PC-9 (cell line): ENCODE measurements around the gene RACK1. TPM values are rescaled to one million over a fixed set of nuclear protein-coding genes. Genes with fewer than 3 reads are reported as not detected.
A peak's percentile ranks its signal among the peaks of the same experiment; 100 is the strongest.

Experiments
- BruUV-seq: library from RNA; stranded (reverse); fragments of 400-500 nt; replicated peaks from 2 replicates; lab custom pipeline; 2021; lab: Mats Ljungman, UMichigan
- CTCF ChIA-PET: fragments of 300-600 bp; sonication (Branson Sonifier 250); formaldehyde crosslinking; loops from one replicate; lab custom pipeline; 2022; ENCODE audit warnings: antibody characterized with exemption; lab: Charles Lee
- POLR2A ChIA-PET: fragments of 300-600 bp; sonication (Branson Sonifier 250); formaldehyde crosslinking; loops from one replicate; lab custom pipeline; 2022; ENCODE audit warnings: antibody characterized with exemption; ENCODE audit not compliant: unreplicated experiment; lab: Charles Lee
- DNase-seq, 2 experiments: peaks; one replicate each; pipeline versions ENCODE4 v3.0.0 to v3.0.0-alpha.2; 2015 to 2022; ENCODE audit warnings: mixed read lengths in 1 of 2
- H2AFZ ChIP-seq: fragments of 200-600 bp; sonication (generic); 2 replicates; pipeline ENCODE4 v1.8.1; 2017; ENCODE audit warnings: antibody characterized with exemption
- H3F3A ChIP-seq: fragments of 200-600 bp; sonication (generic); 2 replicates; pipeline ENCODE4 v1.8.1; 2017; ENCODE audit warnings: antibody characterized with exemption, mild to moderate bottlenecking, low read depth; ENCODE audit not compliant: insufficient read depth
- H3K27ac ChIP-seq: fragments of 200-600 bp; sonication (generic); 2 replicates; pipeline ENCODE4 v1.6.1; 2016; ENCODE audit warnings: mixed run types
- H3K27me3 ChIP-seq: fragments of 200-600 bp; sonication (generic); 2 replicates; pipeline ENCODE4 v1.6.1; 2016; ENCODE audit warnings: low read depth, mixed run types; ENCODE audit not compliant: insufficient read depth
- H3K36me3 ChIP-seq: fragments of 200-600 bp; sonication (generic); 2 replicates; pipeline ENCODE4 v1.6.1; 2016; ENCODE audit warnings: low read depth, mixed run types
- H3K4me1 ChIP-seq: fragments of 200-600 bp; sonication (generic); replicated peaks from 2 replicates; pipeline ENCODE4 v1.6.1; 2016; ENCODE audit warnings: mixed run types; ENCODE audit not compliant: insufficient read depth
- H3K4me2 ChIP-seq: fragments of 200-600 bp; sonication (generic); 2 replicates; pipeline ENCODE4 v1.6.1; 2017; ENCODE audit warnings: mixed run types
- H3K4me3 ChIP-seq: fragments of 200-600 bp; sonication (generic); 2 replicates; pipeline ENCODE4 v1.6.1; 2016; ENCODE audit warnings: mixed run types
- H3K79me2 ChIP-seq: fragments of 200-600 bp; sonication (generic); 2 replicates; pipeline ENCODE4 v1.6.1; 2017; ENCODE audit warnings: low read depth, mixed run types
- H3K9me2 ChIP-seq: fragments of 200-600 bp; sonication (generic); 2 replicates; pipeline ENCODE4 v1.8.1; 2017; ENCODE audit warnings: mild to moderate bottlenecking; ENCODE audit not compliant: insufficient read depth
- H3K9me3 ChIP-seq: fragments of 200-600 bp; sonication (generic); 2 replicates; pipeline ENCODE4 v1.8.1; 2016; ENCODE audit warnings: low read depth; ENCODE audit not compliant: insufficient read depth
- H4K20me1 ChIP-seq: fragments of 200-600 bp; sonication (generic); 2 replicates; pipeline ENCODE4 v1.8.1; 2017; ENCODE audit not compliant: insufficient read depth
- CTCF ChIP-seq: fragments of 200-600 bp; sonication (generic); conservative IDR thresholded peaks from 2 replicates; pipeline ENCODE4 v1.6.1; 2017; ENCODE audit warnings: mixed run types, antibody characterized with exemption, mild to moderate bottlenecking, moderate library complexity
- EZH2 ChIP-seq: fragments of 200-600 bp; sonication (generic); IDR thresholded peaks from 2 replicates; pipeline ENCODE4 v1.8.0; 2017; ENCODE audit warnings: antibody characterized with exemption, low read depth
- intact Hi-C: fragments of 100-400 bp; cut with micrococcal nuclease; formaldehyde crosslinking; loops from one replicate; pipeline ENCODE4 v1.10.0; 2022; ENCODE audit not compliant: unreplicated experiment
- microRNA-seq: library from miRNA; unstranded; fragments of <30 nt; microRNA quantifications from one replicate; pipeline ENCODE4 v1.2.0, GENCODE V29; 2021; ENCODE audit warnings: borderline number of aligned reads, borderline replicate concordance
- total RNA-seq: library from RNA; stranded (reverse); gene quantifications from 2 replicates; pipeline ENCODE4 v1.2.3, GENCODE V29; 2021

RACK1 gene
- total RNA-seq, 1 experiment from 2014 or later: 2,373 TPM

GRCh38 chr5:181187500-181188213, 56.0 kb downstream of the RACK1 start:
- peak; percentile 84 to 91 for DNase-seq
- H2AFZ ChIP-seq: peak overlapping the region; percentile 95
- H3K79me2 ChIP-seq: no peaks in the 10 kb centered on the region
- H3K36me3 ChIP-seq: no peaks in the 10 kb centered on the region
- H3K4me3 ChIP-seq: peak overlapping the region; percentile 98
- intact Hi-C loops: loop anchor here (1.0 to 5.0 kb wide), 5 partner anchors 35 to 1455 kb away; partner anchors contain the start of genes MAML1, TRIM52 and ZFP62
- H3K4me2 ChIP-seq: peak overlapping the region; percentile 97
- CTCF ChIA-PET: no interaction called here
- BruUV-seq: no TSS peak
- H3F3A ChIP-seq: peaks cover 42% of the 10 kb centered on the region
- no peaks in the 10 kb centered on the region for H3K9me2 ChIP-seq
- H3K27ac ChIP-seq: peak overlapping the region; percentile 75
- H3K9me3 ChIP-seq: no peaks in the 10 kb centered on the region
- peaks cover 24% of the 10 kb centered on the region; the same call in 1 of the 2 replicates for H3K4me1 ChIP-seq
- no peaks in the 10 kb centered on the region for H3K27me3 ChIP-seq
- TF ChIP-seq EZH2 (no peak), CTCF (peak; percentile 52; the same call in 1 of the 2 replicates)
- H4K20me1 ChIP-seq: no peaks in the 10 kb centered on the region
- POLR2A ChIA-PET: interaction anchor here (0.6 kb wide), 1 partner anchor 16 kb away, joined by 4 read pairs; no protein-coding TSS in a partner anchor

DNA sequence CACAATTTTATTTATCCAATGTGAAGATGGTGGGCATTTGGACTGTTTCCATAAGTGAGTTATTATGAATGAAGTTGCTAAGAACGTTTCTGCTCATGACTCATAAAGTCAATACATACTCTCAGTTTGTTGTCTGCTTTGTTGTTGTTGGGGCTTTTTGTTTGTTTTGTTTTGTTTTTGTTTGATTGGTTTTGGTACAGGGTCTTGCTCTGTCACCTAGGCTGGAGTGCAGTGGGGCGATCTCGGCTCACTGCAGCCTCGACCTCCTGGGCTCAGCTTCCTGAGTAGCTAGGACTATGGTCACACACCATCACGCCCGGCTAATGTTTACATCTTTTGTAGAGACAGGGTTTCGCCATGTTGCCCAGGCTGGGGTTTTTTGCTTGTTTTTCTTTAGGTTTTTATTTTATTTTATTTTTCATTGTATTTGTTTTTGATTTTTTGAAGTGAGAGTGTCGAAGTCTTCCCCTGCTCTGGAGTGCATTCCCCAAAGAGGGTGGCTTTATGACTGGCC, 56.7 kb downstream of the RACK1 start:
- DNase-seq: peak in 1 of 2 experiments; percentile 58
- Histone ChIP-seq H2AFZ (peak overlapping the region; percentile 76), H3K27ac (peak overlapping the region; percentile 75), H3K4me1 (peaks cover 21% of the 10 kb centered on the region; the same call in 1 of the 2 replicates), H3K4me3 (peak overlapping the region; percentile 98; the same call in 1 of the 2 replicates), H3K36me3 (no peaks in the 10 kb centered on the region), H3K79me2 (no peaks in the 10 kb centered on the region), H3K9me3 (no peaks in the 10 kb centered on the region), H3K27me3 (no peaks in the 10 kb centered on the region), H3F3A (peaks cover 48% of the 10 kb centered on the region), H3K4me2 (peak overlapping the region; percentile 97), H3K9me2 (no peaks in the 10 kb centered on the region), H4K20me1 (no peaks in the 10 kb centered on the region)
- TF ChIP-seq EZH2 (no peak), CTCF (no peak)
- BruUV-seq: no TSS peak
- ChIA-PET CTCF (no interaction called here), POLR2A (interaction anchor here (0.6 kb wide), 1 partner anchor 16 kb away, joined by 4 read pairs; no protein-coding TSS in a partner anchor)
- intact Hi-C loops: loop anchor here (1.0 to 5.0 kb wide), 4 partner anchors 35 to 1455 kb away; partner anchors contain the start of genes MAML1 and TRIM52

Small RNA genes lying within 50 kb of the gene (microRNA-seq; reads per million reads assigned to microRNA genes)
- not detected for gene MIR4638

Other genes starting within 250 kb of the RACK1 start
- gene BTNL9, start 203.6 kb downstream of the RACK1 start, total RNA-seq: not detected in 2 replicates
- not detected in 2 replicates for gene OR2V1, start 112.7 kb downstream of the RACK1 start, total RNA-seq
- not detected in 2 replicates for gene OR2V2, start 96.3 kb downstream of the RACK1 start, total RNA-seq
- gene TRIM7, start 38.7 kb downstream of the RACK1 start, total RNA-seq: 9.2 and 10.4 TPM in 2 replicates
- 57.6 and 66.0 TPM in 2 replicates for gene TRIM41, start 20.6 kb downstream of the RACK1 start, total RNA-seq
- 15.2 and 15.7 TPM in 2 replicates for gene TRIM52, start 17.2 kb upstream of the RACK1 start, total RNA-seq
- not detected in 2 replicates for gene OR4F3, start 123.4 kb upstream of the RACK1 start, total RNA-seq